ENCODE data around the gene CXCR3. TPM values are rescaled to one million over a fixed set of nuclear protein-coding genes. Genes with fewer than 3 reads are reported as not detected.
"Not testable (repeated sequence)": the region's sequence is repeated elsewhere in the genome, so short reads cannot be mapped to it uniquely, and the experiment has no call there.

Gene CXCR3
- total RNA-seq, 2 donors from 2014 or later: 2.1 to 3.9 TPM

DNA sequence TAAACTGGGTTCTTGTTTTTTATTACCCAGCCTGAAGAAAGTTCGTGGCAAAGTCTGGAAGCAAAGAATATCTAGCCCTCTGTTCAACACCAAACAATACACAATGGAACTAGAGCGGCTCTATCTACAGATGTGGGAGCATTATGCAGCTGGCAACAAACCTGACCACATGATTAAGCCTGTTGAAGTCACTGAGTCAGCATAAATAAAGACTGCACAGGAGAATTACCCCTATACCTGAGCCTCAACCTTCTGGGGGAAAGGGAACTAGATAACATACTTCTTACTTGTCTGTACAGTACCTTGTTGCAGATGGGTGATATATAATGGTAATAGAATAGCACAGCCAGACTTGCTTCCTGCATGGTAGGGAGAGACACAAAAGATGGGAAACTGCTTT, 44.7 kb downstream of the CXCR3 start:
- no peak overlapping the region for H3K9ac ChIP-seq (ENCODE audit: low read depth in 2 of 2, low read length in 2 of 2)
- no peaks in the 10 kb centered on the region for H3K9me3 ChIP-seq
- no peaks in the 10 kb centered on the region for H3K27me3 ChIP-seq
- DNase-seq: no peak
- no peaks in the 10 kb centered on the region for H3K36me3 ChIP-seq
- no peak for TF ChIP-seq CTCF (IDR thresholded peaks at IDR 0.05)
- H3K4me3 ChIP-seq: no peak overlapping the region
- H3K27ac ChIP-seq: no peak overlapping the region
- no peaks in the 10 kb centered on the region for H3K4me1 ChIP-seq
- intact Hi-C loops (cut with DNase I): no loop called here

GRCh38 chrX:71571390-71571789, 46.9 kb downstream of the CXCR3 start:
- H3K9me3 ChIP-seq; intact Hi-C loops (cut with DNase I); H3K9ac ChIP-seq (ENCODE audit: low read depth in 2 of 2, low read length in 2 of 2); H3K36me3 ChIP-seq; H3K4me3 ChIP-seq; DNase-seq; H3K4me1 ChIP-seq; H3K27ac ChIP-seq; H3K27me3 ChIP-seq: not testable (repeated sequence)

Other genes starting within 250 kb of the CXCR3 start
- gene OGT, start 85.4 kb downstream of the CXCR3 start, total RNA-seq: 10 to 100 TPM; 75.0 to 80.6 TPM
- under 1 TPM; 0.85 to 0.99 TPM for gene GCNA, start 40.1 kb downstream of the CXCR3 start, total RNA-seq
- gene CXorf49, start 99.8 kb upstream of the CXCR3 start, total RNA-seq: not detected
- not detected for gene CXorf49B, start 144.8 kb upstream of the CXCR3 start, total RNA-seq